Stimulated activated CD8-positive, alpha-beta memory T cell treated with anti-CD3 and anti-CD28 coated beads, Interleukin-12 subunit alpha, Interleukin-12 subunit beta, amount 100 ng/mL, for 1 hour (primary cell): ENCODE measurements around the gene SLIT3.

Source experiments
- DNase-seq: peaks from one replicate; pipeline ENCODE4 v3.0.0-alpha.2; 2020; ENCODE audit warnings: low read depth

SLIT3 gene

DNA sequence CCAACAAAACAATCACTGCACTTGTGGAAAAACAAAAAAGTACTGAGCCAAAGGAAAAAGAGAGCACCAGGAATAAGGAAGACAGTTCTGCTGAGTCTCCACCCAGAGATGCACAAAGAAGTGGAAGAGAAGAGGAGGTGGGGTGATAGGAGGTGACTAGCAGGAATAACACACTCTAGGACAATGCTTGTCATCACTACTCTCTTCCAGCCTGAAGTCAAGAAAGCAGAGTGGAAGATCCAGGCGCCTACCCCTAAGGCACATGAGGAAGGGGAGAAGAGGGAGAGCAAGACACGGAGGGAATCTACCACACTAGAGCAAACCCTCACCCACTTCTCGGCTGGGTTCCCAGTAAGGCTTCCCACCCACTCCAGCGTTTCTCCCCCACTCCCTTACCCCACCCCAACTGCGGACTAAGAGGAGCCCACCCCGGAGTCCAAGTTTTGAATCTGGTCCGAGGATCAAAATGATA is 1.7 kb downstream of the SLIT3 start:
- no peak for DNase-seq

DNA sequence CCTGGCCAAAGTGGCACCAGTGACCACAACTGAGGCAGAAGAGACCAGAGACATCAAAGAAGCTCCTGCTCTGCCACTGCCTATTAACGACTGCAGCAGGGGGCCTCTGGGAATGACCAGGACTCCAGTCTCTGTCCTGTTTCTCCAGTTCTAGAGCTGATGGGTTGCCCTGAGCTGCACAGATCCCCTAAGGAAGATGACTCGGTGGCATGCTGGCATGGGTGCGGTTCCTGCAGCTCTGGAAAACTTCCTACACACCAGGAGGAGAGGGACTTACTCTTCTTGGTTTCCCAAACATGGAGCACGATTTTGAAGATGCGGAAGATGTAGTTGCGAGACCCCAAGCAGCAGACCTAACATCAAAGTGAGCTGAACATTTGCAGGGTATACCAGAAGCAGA is 2.7 kb downstream of the SLIT3 start:
- no peak for DNase-seq

DNA sequence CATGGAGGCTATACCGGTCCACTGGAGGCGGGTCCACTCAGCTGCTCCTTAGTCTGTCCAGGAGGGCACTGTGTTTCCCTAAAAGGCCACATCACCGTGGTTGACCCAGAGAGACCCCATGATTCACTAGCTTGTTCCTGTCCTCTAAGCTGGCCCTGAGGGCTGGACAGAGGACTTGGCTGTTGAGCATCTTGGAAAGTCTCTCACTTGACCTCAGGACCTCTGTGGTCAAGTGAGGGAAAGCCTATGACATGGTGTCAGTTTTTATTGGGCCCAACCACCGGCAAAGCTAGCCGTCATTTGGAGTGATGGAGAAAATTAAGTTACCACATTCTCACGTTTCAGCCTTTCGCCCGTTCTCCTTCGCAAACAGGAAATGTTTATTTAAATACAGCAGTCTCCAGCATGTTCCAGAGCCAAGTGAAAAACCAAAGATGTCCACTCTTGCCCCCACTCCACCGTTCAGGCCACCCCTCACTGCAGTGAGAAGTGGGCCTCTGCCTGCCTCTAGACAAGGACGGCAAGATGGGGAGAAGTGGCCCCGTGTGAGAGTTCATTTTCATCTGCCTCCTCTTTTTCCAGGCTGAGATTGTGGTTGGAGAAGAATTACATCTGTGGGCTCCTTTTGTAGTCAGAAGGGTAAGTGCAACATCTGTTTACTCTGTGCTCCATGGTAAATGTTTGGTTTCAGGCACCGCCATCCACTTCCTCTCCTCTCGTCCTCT is 4.4 kb downstream of the SLIT3 start:
- DNase-seq = no peak

DNA sequence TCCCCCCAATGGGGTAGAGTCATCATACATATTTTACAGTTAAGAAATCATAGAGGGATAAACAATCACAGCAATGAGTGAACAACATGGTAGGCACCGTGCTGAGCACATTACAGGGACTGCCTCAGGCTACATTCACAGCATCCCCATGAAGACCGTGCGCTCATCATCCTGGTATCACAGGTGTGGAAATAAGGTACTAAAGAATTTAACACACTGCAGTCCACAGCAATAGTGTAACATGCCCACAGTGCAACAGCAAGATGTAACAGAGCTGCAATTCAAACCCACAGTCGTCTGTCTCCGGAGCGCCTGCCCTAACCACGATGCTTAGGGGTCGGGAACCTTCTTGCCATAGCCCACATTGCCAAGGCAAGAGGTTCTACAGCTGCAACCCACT is 5.6 kb downstream of the SLIT3 start:
- no peak for DNase-seq

DNA sequence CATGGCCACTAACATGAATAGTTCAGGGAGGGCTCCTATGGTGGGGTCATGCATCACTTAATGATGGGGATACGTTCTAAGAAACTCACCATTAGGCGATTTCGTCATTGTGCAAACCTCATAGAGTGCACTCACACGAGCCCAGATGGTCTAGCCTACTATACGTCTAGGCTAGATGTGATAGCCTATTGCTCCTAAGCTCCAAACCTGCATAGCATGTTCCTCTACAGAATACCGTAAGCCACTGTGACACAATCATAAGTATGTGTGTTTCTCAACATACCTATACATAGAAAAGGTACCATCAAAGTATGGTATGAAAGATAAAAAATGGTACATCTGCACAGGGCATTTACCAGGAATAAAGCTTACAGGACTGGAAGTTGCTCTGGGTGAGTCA is 6.3 kb downstream of the SLIT3 start:
- no peak for DNase-seq

DNA sequence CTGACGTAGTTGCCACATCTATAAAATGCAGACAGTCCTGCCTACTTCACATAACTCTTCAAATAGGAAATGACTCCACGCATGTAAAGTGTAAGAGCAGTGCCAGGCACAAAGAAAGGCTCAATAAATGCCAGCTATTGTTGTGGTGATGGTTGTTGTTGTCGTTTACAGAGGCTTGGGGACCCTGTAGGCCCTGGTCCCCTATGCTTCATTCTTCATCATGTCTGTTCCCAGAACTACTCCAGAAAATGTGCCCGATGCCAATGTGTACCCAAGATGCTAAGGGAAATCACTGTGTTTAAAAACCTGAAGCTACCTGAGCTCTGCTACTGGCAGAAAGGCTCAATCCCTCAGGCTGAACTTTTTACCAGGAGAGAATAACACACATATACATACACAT is 9.1 kb downstream of the SLIT3 start:
- DNase-seq = no peak

DNA sequence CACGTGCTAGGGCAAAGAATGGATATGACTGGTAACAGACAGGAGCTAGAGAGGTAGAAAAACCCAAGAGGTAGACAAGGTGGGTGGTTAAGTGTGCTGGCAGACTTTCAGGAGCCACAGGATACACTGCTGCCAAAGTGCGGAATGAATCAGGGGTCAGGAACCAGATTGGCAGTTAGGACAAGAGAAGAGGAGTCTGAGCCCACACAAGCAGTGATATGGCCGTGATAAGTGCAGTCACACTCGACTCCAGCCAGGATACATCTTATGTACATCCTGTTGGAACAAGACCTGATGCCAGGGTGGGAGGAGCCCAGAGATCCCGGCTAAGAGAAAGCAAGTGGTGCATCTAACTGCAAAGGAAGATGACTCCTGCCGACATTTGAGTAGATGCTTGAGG is 10.0 kb downstream of the SLIT3 start:
- DNase-seq = no peak

DNA sequence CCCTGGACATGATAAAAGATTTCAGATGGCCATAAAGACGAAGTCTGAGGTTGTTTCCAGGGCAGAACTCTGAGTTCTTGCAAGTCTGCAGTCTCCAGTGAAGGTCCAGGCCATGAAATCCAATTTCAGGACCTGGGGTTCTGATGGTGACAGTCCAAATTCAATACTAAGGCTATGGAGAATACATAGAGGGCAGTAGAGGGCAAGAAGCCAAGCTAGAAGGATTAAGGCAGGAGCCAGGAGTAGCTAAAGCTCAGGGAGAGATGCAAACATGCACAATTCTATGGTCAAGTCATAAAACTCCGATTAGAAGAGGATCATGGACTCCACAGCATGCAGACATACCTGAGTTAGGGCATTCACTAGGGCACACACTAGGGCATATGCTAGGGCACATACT is 11.4 kb downstream of the SLIT3 start:
- no peak for DNase-seq

DNA sequence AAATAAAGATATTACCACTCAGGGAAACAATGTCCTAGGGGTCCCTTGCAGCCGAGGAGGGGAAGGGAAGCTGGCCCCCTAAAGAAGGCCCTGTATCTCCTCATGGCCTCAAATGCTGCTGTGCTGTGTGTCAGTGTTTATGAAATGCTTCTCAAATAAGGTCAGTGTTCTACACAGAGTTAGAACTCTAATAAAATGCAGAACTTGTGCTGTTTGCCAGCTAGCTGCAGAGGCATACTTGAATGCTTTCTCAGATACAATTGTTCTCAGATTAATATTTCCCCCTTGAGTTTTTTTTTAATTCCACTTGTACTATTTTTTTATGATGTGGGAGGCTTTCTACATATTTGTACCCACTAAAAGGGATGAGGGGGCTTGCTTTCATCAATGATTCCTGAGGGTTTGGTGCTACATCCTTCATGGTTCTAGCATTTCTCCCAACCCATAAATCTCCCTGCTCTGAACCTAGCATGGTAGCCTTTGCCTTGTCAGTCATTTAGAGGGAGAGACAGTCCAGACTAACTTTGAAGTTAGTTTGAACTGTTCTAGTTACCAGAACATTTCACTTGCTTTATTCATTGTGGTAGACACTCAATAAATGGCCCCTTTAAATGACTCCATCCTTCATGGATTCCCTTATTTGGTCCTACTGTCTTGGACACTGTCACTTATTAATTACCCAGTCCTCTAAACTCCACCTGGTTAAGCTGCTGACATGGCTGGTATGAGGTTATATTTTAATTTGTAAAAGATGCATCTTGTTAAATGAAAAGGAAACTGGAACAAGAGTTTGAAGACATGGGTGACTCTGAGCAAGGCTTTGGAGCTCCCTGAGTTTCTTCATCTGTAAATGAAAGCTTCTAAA is 12.6 kb downstream of the SLIT3 start:
- DNase-seq = no peak

DNA sequence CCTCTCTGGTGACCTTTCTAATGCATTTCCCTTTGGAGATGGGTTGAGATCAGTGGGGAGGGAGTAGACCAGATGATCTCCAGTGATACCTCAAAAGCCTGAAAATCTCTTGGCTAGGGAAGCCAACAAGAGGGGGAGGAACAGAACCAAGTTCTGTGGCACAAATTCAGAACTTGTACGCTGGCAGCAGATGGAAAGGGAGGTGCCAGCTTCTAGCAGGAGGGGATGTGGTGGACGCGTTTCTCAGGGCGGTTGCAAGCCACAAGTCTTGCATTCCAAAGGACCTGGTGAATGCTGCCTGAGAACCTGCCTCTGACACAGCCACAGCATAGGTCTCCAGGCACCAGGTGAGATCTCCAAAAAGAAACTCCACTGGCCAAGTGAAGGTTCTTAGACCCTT is 13.4 kb downstream of the SLIT3 start:
- no peak for DNase-seq

DNA sequence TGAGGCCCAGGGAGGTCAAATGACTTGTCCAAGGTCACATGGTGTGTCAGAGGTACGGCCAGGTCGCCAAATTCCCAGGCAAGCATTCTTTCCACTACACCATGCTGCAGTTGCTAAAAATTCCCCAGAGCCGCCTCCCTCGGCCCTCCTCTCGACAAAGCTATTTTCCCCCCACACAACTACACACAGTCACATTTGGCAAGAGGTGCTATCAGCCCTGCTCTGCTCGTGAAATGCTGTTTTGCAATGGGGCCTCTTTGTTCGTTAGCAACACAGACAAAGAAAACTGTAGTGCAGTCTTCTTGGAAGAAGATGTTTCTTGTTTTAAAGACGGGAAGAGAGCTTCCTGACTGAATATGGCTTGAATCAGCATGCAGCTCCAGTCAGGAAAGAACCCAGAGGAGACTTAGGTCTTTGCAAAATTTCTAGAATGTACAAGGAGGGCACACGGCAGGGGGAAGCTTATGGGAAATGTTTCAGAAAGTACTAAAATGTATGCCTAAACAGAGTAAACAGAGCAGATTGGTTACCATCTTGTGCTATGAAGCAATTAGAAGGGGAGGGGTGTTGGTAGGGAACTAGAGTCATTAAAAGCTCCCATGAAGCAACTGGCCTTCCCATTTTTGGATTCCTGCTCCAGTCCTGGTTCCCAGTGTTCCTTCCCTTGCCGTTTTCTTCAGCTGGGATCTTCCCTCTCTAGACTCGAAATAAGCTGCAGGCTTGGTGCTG is 14.2 kb downstream of the SLIT3 start:
- DNase-seq = no peak

DNA sequence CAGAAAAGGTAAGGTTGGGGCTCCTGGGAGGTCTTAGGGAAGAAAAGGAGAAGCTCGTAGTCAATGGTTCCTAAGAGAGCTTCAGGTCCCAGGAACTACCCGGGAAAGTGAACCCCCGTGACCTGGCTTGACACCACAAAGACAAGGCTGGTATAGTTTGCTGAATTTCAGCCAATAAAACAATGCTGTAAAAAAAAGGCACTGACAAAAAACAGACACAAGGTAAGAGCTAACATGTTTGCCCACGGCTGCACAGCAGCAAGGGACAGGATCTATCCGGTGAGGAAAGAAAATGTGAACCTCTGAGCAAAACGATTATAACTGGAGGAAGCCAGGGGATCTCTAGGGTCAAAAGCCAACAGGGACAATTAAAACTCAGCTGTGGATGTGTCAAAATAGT is 17.1 kb downstream of the SLIT3 start:
- no peak for DNase-seq

DNA sequence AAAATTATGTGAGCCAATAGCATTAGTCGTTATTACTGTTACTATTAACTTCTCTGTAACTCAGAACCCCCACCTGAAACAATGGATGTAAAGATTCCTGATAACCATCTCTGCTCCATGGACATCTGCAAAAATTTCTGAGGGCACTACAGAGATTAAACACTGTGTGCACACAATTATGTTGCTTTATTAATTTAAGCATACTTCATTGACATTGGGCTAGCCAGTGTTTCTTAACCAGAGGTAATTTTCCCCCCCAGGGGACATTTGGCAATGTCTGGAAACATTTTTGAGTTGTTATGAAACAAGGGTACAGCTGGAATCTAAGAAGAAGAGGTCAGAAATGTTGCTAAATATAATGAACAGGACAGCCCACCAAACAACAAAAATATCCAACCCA is 19.3 kb downstream of the SLIT3 start:
- no peak for DNase-seq

DNA sequence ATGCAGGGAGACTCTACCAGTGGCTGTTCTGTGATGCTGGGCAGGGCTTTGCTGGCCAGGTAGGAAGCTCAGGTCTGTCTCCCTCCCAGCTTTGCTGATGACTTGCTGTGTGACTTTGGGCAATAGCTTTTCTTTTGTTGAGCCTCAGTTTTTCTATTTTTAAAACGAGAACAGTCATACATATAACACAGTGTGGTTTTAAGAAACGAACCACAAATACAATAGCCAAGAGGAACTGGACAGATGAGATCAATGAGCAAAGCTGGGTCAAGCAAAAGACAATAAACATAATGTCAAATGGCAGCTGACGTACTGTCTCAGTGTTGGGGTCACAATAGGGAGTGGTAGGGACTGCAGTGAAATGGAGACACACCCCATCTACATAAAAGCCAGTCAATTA is 20.2 kb downstream of the SLIT3 start:
- no peak for DNase-seq

DNA sequence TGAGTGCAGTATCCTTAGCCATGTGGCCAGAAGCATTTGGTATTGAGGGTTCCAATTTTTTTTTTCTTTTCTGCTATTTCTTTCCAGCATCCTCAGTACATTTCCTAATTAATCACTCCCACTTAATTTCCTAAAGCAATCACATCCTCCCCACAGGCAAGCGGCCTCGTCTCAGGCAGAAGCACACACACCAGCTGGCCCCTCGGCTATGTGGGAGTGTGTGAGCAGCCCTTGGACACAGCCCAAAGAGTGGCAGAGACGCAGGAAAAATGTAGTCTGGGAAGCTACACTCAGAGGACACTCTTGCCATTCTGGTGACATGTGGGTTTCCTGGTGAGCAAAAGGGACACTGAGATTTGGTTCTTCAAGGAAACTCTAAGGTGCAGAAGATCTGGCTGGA is 20.7 kb downstream of the SLIT3 start:
- DNase-seq = no peak

DNA sequence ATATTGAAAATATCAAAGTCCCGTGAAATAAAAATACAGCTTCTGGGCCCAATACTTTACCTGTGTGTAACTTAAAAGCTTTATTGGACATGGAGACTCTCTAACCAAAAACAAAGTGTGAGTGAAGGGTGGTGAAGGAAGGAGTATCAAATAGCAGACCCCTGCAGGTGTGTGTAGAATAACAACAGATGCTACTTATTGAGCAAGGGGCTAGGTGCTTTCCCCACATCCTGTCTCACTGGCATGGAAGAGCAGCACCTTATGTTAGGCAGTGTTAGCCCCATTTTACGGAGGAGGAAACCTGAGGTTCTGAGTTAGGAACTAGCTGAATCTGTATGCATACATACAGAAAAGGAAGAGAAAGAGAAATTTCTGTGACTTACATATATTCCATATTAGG is 21.8 kb downstream of the SLIT3 start:
- DNase-seq = no peak

DNA sequence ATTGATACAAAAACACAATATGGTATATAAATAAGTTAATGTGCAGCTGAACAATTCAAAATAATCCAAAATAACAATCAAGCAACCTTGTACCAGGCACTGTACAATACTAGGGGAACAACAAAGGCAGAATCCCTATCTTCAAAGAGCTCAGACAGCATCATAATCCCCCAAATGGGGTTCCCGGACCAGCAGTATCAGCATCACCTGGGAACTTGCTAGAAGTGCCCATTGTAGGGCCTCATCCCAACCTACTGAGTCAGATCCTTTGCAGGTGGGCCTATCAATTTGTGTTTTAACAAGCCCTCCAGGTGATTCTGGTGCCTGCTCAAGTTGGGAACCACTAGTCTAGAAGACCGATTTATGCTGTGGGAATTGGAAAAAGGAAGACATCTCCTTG is 27.1 kb downstream of the SLIT3 start:
- DNase-seq = no peak

DNA sequence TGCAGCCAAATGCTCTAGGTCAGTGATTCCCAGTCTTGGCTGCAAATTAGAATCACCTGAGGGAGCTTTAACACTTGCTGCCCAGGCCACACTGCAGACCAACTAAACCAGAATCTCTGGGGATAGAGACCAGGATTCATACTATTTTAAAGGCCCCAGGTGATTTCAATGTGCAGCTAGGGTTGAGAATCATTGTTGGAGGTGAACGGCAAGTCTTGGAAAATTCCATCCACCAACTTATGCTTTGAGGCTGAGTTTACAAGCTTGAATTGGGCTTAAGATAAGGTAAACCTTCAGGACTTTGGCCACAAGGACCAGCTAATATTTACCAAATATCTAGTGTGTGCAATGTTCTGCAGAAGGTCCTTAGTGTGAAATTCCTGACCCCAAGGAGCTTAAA is 27.5 kb downstream of the SLIT3 start:
- no peak for DNase-seq

DNA sequence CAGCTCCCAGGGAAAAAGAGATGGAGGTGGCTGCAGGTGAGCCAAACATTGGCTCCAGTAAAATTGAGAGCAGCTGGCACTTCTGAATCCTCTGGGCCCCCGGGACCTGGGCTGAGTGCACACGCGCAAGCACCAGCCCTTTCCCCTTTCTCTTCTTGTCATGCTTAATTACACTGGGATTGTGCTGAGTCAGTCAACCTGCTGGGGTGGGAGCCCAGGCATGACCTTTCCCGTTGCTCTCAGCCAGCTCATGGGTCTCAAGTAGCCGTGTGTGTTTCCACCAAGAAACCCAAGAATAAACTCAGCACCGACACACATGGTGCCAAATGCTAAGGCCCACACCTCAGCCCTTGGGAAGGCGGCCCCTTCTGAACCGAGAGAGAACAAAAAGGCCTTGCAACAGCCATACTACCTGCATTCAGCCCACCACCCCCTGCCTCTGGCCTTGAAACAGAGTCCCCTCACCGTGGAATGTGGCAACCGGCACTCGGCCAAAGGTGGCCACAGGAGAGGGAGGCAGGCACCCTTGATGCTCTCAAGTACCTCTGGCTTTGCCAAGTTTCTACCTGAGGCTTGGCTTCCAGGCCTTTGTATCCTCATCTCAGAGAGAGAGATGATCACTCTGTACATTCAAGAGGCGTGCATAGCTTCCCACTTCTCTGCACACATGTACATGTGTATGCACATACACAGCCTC is 28.1 kb downstream of the SLIT3 start:
- DNase-seq = no peak

DNA sequence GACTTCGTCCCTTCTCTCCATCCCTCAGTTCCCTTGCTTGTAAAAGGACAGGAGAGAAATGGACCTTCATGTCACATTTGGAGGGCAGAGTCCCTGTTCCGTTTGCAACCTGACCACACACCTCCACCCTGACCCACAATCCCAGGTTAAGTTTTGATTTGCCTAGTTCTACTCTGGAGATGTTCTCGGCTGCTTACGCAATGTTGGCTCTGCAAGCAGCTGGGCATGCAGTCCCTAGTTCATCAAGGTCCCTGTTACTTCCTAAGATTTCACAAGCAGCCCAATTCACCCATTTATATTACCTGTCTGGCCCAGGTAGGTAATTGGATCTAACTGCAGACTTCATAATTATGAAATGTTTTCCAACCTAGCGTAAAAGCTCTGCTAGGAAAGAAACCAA is 28.8 kb downstream of the SLIT3 start:
- no peak for DNase-seq

DNA sequence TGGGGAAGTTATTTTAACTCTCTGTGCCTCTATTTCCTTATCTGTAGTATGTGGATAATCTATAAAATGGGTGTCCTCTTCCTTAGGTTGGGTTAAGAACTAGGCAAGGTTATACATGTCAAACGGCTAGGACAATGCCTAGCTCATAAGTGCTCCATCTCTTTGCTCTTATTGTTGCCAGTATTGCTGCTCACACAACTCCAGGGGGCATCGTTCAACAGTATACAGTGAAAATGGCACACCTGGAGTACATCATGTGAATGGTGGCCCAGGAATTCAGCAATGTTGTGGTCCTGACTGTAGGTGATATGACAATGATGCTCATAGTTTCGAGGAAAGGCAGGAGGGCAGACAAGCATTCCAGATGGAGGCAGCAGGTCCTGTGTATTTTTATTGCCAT is 30.1 kb downstream of the SLIT3 start:
- DNase-seq = no peak

DNA sequence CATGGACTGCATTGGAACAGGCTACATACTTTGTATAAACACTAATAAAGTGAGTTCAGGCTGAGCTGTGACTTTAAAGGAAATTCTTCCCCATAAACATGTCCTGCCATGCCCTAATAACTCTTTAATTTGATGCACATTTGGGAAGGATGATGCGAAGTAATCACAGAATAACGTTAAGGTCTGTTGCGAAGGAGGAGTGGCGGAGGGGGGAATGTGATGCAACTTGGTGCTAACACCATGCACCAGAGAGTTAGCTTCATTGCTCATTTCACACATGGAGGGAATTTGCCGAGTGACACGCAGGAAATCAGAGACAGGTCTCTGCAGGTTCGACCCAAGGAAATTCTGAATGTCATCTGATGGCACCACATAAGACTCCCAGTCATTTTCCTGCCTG is 32.9 kb downstream of the SLIT3 start:
- DNase-seq = no peak
